NOMO-1 (cell line): ENCODE measurements around the gene POLD2.
A peak's percentile ranks its signal among the peaks of the same experiment; 100 is the strongest.

Experiments used
- DNase-seq, 2 experiments: peaks; one replicate each; lab custom pipeline; 2025; ENCODE audit not compliant: unreplicated experiment in 2 of 2; lab: John Stamatoyannopoulos, UW

The POLD2 gene

GRCh38 chr7:44103566-44103922 lies 19.8 kb downstream of the POLD2 start:
- no peak for DNase-seq

GRCh38 chr7:44102846-44103565 lies 20.3 kb downstream of the POLD2 start:
- no peak for DNase-seq

- no peak for DNase-seq
Observed at GRCh38 chr7:44101966-44102845, 21.1 kb downstream of the POLD2 start.

GRCh38 chr7:44101303-44101965 lies 21.9 kb downstream of the POLD2 start:
- DNase-seq = no peak

GRCh38 chr7:44100458-44101302 lies 22.7 kb downstream of the POLD2 start:
- no peak for DNase-seq

GRCh38 chr7:44099669-44100068 lies 23.7 kb downstream of the POLD2 start:
- no peak for DNase-seq

- DNase-seq = no peak
Observed at GRCh38 chr7:44098092-44099068, 25.0 kb downstream of the POLD2 start.

GRCh38 chr7:44097064-44097932 lies 26.1 kb downstream of the POLD2 start:
- peak in 1 of 2 experiments; percentile 37 for DNase-seq

GRCh38 chr7:44096326-44096881 lies 26.9 kb downstream of the POLD2 start:
- DNase-seq = no peak

GRCh38 chr7:44095781-44096180 lies 27.6 kb downstream of the POLD2 start:
- no peak for DNase-seq

- no peak for DNase-seq
Observed at GRCh38 chr7:44094883-44095592, 28.3 kb downstream of the POLD2 start.

GRCh38 chr7:44094365-44094764 lies 29.0 kb downstream of the POLD2 start:
- DNase-seq = no peak

GRCh38 chr7:44093102-44093641 lies 30.2 kb downstream of the POLD2 start:
- DNase-seq = no peak

GRCh38 chr7:44087911-44088838 lies 35.2 kb downstream of the POLD2 start:
- no peak for DNase-seq

- DNase-seq = no peak
Observed at GRCh38 chr7:44086627-44087026, 36.7 kb downstream of the POLD2 start.

GRCh38 chr7:44085546-44085945 lies 37.8 kb downstream of the POLD2 start:
- DNase-seq = no peak
